Endothelial cell (in vitro differentiated cells): Measurements from ENCODE around the gene HOXB3. TPM values are rescaled to one million over a fixed set of nuclear protein-coding genes. Genes with fewer than 3 reads are reported as not detected.

Experiments
- DNase-seq: peaks from one replicate; pipeline ENCODE4 v3.0.0; 2021; ENCODE audit warnings: low spot score
- H3K27ac Mint-ChIP-seq: one replicate; pipeline ENCODE4 v1.8.0; 2021; ENCODE audit warnings: mixed read lengths, inconsistent platforms; ENCODE audit not compliant: unreplicated experiment
- H3K27me3 Mint-ChIP-seq: one replicate; pipeline ENCODE4 v1.8.0; 2021; ENCODE audit warnings: mild to moderate bottlenecking, moderate library complexity, mixed read lengths, inconsistent platforms; ENCODE audit not compliant: unreplicated experiment
- H3K36me3 Mint-ChIP-seq: one replicate; pipeline ENCODE4 v1.8.0; 2021; ENCODE audit warnings: mild to moderate bottlenecking, low read depth, mixed read lengths, inconsistent platforms; ENCODE audit not compliant: unreplicated experiment
- H3K4me1 Mint-ChIP-seq: one replicate; pipeline ENCODE4 v1.8.0; 2021; ENCODE audit warnings: mild to moderate bottlenecking, mixed read lengths, inconsistent platforms; ENCODE audit not compliant: unreplicated experiment
- H3K4me3 Mint-ChIP-seq: one replicate; pipeline ENCODE4 v1.8.0; 2021; ENCODE audit warnings: mild to moderate bottlenecking, mixed read lengths, inconsistent platforms; ENCODE audit not compliant: unreplicated experiment
- H3K9me3 Mint-ChIP-seq: one replicate; pipeline ENCODE4 v1.8.0; 2021; ENCODE audit warnings: mixed read lengths, inconsistent platforms; ENCODE audit not compliant: unreplicated experiment
- CTCF ChIP-seq: fragments of 200-600 bp; sonication (generic); IDR thresholded peaks from one replicate; pipeline ENCODE4 v1.5.0; 2021; ENCODE audit warnings: antibody characterized with exemption; ENCODE audit not compliant: unreplicated experiment
- total RNA-seq: library from RNA; stranded (reverse); fragmentation: NEBNext Ultra II Directional; extraction: Animal tissue kit (Norgen Biotek cat#: 25700); gene quantifications from one replicate; pipeline ENCODE4 v1.2.1, GENCODE V29; 2021; ENCODE audit not compliant: unreplicated experiment

HOXB3 gene
- total RNA-seq, 1 donor from 2014 or later = 17.7 TPM

GRCh38 chr17:48542698-48543106, 47.3 kb downstream of the HOXB3 start:
- Mint-ChIP-seq H3K27ac (peak overlapping the region; percentile 22), H3K9me3 (no peaks in the 10 kb centered on the region), H3K4me3 (peak overlapping the region; percentile 91), H3K4me1 (peaks cover 44% of the 10 kb centered on the region), H3K27me3 (peaks cover 16% of the 10 kb centered on the region), H3K36me3 (peaks cover 10% of the 10 kb centered on the region)
- no peak for DNase-seq
- no peak for TF ChIP-seq CTCF

GRCh38 chr17:48542114-48542656, 47.9 kb downstream of the HOXB3 start:
- Mint-ChIP-seq H3K27me3 (peaks cover 16% of the 10 kb centered on the region), H3K36me3 (peaks cover 10% of the 10 kb centered on the region), H3K4me3 (peak overlapping the region; percentile 87), H3K27ac (no peak overlapping the region), H3K9me3 (no peaks in the 10 kb centered on the region), H3K4me1 (peaks cover 39% of the 10 kb centered on the region)
- no peak for DNase-seq
- TF ChIP-seq CTCF = no peak

- H3K4me1 Mint-ChIP-seq = peaks cover 35% of the 10 kb centered on the region
- H3K27ac Mint-ChIP-seq = no peak overlapping the region
- peaks cover 16% of the 10 kb centered on the region for H3K27me3 Mint-ChIP-seq
- H3K4me3 Mint-ChIP-seq = peak overlapping the region; percentile 87
- no peak for DNase-seq
- TF ChIP-seq CTCF = no peak
- H3K36me3 Mint-ChIP-seq = peaks cover 10% of the 10 kb centered on the region
- H3K9me3 Mint-ChIP-seq = no peaks in the 10 kb centered on the region
These were observed 48.4 kb downstream of the HOXB3 start for GRCh38 chr17:48541577-48542113.

- H3K4me3 Mint-ChIP-seq = peak overlapping the region; percentile 87
- H3K27ac Mint-ChIP-seq = peak overlapping the region; percentile 17
- TF ChIP-seq CTCF = no peak
- H3K4me1 Mint-ChIP-seq = peaks cover 29% of the 10 kb centered on the region
- no peaks in the 10 kb centered on the region for H3K9me3 Mint-ChIP-seq
- H3K36me3 Mint-ChIP-seq = peaks cover 9% of the 10 kb centered on the region
- DNase-seq = no peak
- peaks cover 14% of the 10 kb centered on the region for H3K27me3 Mint-ChIP-seq
These were observed 48.9 kb downstream of the HOXB3 start for GRCh38 chr17:48541036-48541576.

GRCh38 chr17:48540213-48540612, 49.8 kb downstream of the HOXB3 start:
- Mint-ChIP-seq H3K27me3 (peaks cover 11% of the 10 kb centered on the region), H3K36me3 (peaks cover 7% of the 10 kb centered on the region), H3K4me3 (no peak overlapping the region), H3K9me3 (no peaks in the 10 kb centered on the region), H3K4me1 (peaks cover 20% of the 10 kb centered on the region), H3K27ac (no peak overlapping the region)
- DNase-seq = no peak
- no peak for TF ChIP-seq CTCF
